GM18519 (cell line): ENCODE data around the gene CCDC81.

Experiments used
- ATAC-seq: cut with Tn5 transposase; IDR thresholded peaks from one replicate; pipeline ENCODE4 v1.9.1; 2021; ENCODE audit warnings: mild to moderate bottlenecking, moderate library complexity; ENCODE audit not compliant: unreplicated experiment, low FRiP score

CCDC81 gene

DNA sequence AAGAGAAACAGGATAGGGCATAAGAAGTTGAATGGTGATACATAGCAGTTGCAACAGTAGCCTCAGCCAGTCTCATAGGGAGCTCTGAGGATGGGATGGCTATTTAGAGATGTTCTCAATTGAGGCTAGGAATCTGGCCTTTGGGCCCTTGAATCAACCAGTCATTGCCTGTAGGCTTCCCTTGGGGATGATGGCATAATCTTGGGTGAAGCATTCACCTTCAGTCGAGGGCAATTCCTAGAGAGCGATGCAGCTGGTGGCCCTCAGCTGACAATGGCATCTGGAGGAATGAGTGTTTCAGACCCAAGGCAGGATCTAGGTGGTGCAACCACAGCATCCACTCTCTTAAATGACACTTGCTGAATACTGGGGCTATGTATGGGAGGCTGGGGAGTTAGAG lies 61.0 kb downstream of the CCDC81 start:
- no peak for ATAC-seq

DNA sequence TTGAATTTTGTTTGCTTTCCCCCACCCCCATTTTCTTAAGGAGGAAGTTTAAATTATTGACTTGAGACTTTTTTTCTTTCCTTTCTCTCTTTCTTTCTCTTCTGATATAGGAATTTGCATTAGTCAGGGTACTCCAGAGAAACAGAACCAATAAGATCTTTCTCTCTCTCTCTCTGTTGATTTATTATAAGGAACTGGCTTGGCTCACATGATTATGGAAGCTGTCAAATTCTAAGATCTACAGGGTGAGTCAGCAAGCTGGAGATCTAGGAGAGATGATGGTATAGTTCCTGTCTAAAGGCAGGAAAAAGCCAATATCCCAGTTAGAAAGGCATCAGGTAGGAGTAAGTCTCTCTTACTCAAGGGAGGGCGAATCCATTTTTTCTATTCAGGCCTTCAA lies 64.0 kb downstream of the CCDC81 start:
- no peak for ATAC-seq

DNA sequence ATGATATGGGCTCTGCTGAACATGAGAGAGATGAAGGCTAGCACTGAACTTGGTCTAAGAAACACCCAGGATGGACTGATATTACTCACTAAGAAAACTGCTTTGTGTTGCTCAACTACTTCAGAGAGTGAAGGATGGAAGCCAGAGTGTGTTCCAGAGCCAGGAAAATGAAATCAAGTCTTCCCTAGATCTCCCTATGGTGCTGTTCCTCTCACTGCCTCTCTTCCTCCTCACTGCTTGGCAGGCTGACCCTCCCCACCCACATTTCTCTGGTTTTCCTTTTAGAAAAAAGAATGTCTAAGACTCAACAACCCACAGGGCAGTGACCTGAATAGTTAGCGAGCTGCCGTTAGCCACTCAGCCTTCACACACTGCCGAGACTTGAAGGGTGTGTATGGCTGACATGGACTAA lies 65.6 kb downstream of the CCDC81 start:
- ATAC-seq: no peak

DNA sequence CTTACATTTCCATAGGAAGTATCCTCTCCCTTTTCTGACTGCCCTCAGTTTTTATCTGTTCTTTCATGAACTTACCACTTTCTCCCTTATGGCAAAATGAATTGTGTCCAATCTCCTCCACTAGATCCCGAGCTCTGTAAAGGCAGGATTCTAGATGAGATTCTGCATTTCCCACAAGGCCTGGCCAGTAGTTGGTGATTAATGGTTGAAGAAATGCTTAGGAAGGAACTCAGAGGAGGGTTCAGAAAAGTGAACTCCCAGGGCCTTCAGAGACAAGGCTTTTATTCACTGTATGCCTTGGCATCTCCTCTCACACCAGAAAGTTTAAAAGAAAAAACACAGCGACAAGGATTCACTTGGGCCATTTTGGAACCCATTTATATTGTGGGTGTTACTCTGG lies 66.2 kb downstream of the CCDC81 start:
- ATAC-seq: no peak

DNA sequence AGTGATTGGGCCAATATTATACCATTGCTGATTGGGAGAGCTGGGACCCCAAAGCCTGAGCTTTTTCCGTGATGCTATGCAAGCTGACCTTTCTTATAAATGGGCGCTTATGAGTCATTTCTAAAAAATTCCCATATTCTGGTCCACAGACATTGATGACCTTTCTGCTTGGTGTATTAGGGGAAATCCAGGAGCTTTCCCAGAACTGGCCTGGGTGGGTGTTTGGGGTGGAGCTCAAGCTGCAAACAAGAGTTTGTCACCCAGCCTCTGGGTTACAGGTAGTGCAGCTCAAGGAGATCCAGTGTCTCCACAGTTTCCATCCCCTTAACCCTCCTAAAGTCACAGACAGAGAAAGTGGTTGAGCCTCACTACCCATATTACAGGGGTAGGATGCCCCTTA lies 67.7 kb downstream of the CCDC81 start:
- no peak for ATAC-seq

DNA sequence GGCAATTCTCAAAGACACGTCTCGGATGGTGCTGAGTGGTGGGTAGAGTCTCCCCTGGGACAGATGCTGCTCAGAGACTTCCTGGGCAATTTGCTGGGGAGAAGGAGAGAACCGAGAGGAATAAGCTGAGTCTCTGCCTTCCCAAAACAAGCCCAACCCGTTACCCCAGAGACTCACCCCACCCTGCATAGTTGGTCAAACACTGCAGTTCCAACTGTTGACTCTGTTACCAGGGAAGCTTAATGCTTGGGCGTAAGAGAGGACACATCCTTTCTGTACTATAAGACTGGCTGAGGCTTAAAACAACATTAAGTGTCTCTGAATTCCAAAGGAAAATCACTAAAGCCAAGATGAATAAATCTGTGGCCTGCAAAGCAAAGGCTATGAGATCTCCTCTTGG lies 68.1 kb downstream of the CCDC81 start:
- ATAC-seq: no peak

DNA sequence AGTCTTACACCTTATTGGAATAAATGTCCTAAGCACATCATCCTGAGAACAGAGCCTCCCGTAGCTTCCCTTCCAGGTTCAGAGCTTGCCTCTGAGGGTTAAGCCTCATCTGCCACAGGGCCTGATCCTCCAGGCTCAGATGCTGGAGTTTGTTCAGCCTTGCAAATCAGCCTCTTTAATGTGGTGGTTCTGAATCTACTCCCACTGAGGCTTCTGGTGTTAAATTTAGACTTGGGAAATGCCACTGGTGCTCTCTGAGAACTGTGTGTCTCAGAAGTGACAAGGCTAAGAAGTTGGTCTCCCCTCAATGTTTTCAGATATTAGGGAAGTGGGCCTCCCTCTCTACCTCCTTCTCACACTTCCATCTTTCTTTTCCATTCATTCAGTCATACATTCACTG lies 68.7 kb downstream of the CCDC81 start:
- no peak for ATAC-seq

DNA sequence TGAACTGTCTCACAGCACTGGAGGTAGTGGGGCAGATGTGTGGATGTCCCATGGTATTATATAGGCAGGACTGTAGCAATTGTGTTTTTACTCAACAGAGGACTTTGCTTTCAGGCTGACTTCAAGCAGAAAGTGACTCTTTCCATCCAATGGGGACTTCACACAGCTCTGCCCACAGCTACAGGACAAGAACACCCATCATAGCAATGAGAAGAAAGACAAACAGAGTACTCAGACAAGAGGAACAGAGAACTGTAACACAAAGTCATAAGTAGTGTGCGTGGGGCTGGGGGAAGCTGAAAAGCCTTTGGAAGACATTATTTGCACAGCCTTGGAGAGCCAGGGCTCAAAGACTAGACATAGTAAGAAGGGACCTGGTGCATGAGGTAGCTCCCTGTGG lies 70.3 kb downstream of the CCDC81 start:
- no peak for ATAC-seq

DNA sequence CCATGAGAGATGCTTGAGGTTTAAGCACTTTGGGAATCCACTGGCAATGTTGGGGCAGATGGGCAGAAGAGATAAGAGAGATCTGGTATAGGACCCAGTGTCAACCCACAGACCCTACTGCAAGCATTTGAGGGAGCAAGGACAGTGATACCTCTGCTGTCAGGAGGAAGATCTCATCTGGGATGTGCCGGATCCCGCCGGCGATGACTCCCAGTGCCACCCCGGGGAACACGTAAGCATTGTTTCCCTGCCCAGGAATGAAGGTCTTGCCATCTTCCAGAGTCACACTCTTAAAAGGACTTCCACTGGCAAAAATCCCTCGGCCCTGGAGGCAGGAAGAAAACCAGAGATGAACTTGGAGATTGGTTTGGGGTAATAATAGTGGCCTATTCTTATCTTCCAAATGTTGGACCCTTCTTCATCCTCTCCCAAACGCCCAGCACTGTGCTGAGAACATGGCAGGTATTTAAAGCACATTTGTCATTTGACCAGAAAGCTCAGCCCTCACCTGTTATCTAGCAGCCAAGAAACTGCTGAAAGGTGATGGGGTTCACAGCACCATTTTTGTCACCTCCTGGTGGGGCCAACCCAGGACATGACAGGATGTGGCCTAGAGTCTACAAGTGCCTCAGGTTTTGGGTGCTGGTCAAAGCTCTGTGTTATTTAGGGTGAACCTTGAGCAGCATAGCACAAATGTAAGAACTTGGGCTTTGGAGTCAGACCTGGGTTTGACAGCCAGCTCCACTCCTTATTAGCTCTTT lies 71.7 kb downstream of the CCDC81 start:
- ATAC-seq: no peak

DNA sequence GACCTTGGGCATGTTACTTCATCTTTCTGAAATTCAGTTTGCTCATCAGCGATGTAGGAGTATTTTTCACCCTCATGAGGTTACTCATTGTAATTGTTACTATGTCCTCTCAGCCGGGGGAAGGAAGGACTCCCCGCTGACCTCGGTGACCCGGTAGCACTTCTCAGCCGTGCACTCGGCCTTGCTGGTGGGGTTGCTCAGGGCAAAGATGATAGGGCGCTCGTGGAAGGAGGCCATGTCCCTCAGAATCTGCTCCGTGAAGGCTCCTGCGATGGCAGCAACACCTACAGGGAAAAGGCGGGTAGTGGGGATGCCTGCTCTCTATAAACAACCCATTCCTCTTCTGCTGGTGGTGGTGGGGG lies 72.2 kb downstream of the CCDC81 start:
- ATAC-seq: no peak

DNA sequence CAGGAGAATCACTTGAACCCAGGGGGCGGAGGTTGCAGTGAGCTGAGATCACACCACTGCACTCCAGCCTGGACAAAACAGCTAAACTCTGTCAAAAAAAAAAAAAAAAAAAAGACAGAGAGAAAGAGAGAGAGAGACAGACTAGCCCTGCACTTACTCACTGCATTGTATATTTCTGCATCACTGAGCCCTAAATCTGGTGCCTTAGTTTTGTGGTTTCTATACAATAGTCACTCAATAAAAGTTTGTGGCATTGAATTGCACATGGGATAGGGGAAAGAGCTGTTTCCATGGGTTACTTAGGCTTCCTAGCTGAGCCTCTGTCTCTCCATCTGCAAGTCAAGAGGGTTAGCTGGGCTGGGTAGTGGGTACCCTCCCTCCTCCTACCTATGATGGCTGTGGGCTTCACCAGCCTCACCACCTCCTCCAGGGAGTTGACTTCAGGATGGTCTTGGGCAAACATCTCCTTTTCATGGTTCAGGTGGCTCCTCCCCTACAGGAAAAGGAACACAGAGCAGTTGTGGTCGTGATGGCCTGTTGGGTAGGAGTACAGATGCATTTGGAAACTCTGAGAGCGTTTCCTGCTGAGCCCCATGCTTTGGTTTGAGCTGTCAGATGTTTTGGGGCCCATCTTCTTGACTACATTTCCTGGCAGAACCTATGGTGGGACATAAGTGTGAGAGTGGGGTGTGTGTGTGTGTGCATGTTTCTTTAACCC lies 73.2 kb downstream of the CCDC81 start:
- ATAC-seq: no peak

DNA sequence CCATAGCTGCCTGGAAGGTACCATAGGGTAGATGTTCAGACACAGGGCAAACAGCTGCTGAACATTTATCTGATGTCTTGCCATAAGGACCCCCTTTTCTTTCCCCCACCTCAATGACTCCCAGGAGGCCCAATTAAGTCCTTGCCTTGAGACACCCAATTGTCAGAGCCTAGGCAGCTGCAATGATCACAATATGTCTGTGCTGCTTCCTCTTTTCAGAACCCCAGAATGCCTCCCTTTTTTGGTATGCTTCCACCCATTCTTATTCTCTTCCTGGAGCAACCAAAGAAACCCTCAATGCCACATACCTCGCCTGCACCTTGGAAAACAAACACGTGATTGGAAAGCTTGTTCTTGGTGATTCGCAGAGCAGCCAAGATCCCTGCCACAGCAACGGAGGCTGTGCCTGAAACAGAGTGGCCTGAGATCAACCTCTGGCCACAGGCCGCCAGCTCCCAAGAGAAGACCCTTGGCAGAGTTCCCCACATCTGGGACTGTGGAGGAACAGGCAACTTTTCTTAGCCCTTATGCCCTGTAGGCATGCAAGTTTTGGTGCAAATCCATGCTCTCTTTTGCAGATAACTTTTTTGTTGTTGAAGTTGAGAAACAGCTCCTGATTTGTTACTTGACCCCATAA lies 75.4 kb downstream of the CCDC81 start:
- ATAC-seq: no peak

DNA sequence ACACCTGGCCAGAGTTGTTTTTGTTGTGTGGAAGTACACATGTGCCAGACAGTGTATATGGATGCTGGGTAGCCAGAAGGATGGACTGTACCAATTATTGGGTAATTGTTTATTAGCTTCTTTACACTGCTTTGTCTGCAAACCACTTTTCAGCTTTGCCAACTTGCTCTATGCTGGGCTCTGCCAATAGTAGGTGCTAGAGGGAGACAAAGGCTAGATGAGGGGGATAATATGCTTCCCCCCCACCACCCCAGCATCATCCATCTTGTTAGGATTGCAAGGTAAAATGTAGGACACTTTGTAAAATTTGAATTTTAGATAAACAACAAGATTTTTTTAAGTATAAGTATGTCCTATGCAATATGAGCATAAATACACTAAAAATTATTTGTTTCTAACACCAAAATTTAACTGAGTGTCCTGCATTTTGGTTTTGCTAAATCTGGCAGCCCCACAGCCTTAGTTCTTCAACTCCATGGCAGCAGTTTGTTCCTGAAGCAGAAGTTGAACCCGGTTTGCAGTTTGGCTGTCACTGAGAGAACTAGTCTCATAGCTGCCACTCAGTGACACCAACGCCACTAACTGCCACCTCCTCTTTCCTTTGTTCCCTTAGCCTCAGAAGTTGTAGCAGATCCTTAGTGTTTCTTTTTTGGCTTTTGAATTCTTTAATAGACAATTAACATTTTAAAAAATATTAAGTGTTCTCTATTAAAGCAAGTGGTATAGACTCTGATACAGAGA lies 78.8 kb downstream of the CCDC81 start:
- ATAC-seq: no peak

DNA sequence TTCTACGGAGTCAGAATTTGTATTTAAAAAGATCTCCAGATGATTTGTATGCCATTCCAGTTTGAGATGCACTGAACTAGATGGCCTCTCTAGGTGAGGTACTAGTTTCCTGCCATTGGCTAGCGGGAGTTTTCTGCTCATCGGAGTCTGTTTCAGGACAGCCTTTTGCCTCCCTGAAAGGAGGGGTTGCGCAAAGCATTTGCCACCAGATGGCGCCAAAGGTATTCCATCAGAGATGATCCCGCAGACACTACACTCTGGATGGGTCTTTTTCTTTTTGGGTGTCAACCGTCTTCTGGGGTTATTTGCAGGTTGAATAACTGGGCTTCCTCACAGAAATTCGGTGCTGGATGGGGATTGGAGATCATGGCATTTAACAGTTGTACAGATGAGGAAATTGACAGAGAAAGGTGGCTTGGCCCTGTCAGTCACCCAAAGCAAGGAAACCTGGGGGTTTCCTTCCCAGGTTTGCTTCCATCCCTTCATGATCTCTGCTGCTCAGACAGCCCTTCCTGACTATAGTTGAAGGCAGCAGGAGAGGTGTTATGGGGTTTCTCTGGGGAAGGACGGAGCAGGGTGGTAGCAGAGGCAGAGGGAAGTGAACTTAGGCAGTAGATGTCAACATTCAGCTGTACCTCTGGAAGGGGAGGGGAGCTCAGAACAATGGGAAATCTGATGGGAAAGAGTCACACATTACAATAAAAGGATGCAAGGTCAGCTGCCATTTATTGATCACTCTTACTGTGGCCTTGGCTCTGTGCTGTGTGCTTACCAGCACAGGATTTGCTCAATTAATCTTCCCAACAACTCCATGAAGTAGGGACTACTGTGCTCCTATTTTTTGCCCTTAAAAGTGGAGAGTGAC lies 81.6 kb downstream of the CCDC81 start:
- ATAC-seq: peak; percentile 66

DNA sequence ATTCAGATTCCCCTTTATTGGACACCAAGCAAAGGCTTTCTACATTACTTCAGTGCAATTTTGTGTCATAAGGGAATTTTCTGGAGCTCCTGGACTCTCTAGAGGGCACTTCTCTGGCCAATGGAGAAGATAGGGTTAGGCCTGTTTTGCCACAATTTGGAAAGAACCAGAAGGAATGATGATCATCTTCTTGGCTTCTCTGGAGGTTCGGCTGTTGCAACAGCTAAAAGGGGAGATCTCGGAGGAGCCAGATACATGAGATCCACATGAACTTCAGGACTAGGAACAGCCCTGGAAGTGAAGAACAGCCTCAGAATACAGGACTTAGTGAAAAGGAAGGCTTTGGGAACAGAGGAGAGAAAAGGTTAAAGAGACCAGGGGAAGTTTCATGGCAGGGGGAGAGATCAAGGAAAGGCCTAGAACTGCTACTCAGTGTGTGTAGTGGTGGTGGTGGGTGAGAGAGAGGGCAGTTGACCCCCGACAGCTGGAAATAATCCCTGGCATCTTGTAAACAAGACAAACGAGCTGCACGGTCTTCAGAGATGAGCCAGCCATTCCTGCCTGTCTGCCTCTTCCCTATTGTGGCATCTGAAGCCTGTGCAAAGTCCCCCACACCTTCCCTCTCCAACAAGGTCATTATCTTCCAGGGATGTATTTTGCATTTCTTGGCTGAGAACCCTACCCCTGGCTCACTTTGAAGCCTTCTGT lies 83.8 kb downstream of the CCDC81 start:
- ATAC-seq: no peak

DNA sequence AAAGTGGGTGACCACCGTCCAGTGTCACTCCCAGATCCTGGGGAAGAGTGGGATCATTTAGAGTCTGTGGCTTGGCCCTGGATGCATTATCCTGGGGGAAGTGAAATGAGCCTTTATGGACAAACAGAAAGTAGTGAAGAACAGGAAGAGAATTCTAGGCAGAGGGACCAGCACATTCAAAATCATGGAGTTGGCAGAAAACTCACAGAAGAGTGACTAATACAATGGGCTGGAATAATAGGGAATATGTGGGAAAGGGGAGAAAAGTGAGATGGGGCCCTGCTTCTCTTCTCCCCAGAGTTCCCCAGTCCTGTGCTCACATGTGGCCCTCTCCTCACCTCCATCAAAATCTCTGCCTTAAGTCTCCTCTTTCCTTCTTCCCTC lies 84.3 kb downstream of the CCDC81 start:
- no peak for ATAC-seq

DNA sequence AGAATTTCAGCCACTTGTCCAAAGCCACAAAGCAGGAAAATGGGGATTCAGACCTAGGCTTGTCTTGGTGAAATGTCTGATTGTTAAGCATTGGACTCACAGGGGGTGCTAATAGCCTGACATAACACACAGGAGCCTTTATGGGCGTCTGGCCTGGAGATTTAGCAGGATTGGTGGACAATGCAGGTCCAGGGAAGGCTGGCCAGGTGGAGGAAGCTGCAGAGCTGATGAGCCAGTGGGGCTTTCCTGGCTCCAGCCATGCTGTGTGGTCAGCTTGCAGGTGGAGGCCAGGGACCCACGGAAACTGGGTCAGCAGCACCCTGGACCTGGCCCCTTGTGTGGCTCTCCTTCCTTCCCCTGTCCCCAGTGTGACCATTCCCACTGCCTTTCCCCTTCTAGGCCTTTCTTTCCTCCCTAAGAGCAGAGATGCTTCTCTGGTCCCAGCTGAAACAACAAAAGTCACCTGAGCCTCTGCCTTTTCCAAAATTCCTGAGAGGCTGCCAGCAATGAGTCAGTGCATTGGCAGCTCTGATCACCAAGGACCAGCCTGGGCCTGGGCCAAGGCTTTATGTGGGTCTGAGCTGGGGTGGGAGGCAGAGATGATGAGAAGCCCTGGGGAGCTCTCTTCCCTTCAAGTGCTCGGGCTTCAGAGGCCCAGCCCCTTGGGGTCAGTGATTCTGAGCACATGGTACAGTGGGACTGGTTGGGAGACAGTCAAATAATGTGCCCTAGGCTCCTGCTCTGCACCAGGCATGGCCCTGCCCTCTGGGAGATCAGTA lies 85.2 kb downstream of the CCDC81 start:
- ATAC-seq: no peak

DNA sequence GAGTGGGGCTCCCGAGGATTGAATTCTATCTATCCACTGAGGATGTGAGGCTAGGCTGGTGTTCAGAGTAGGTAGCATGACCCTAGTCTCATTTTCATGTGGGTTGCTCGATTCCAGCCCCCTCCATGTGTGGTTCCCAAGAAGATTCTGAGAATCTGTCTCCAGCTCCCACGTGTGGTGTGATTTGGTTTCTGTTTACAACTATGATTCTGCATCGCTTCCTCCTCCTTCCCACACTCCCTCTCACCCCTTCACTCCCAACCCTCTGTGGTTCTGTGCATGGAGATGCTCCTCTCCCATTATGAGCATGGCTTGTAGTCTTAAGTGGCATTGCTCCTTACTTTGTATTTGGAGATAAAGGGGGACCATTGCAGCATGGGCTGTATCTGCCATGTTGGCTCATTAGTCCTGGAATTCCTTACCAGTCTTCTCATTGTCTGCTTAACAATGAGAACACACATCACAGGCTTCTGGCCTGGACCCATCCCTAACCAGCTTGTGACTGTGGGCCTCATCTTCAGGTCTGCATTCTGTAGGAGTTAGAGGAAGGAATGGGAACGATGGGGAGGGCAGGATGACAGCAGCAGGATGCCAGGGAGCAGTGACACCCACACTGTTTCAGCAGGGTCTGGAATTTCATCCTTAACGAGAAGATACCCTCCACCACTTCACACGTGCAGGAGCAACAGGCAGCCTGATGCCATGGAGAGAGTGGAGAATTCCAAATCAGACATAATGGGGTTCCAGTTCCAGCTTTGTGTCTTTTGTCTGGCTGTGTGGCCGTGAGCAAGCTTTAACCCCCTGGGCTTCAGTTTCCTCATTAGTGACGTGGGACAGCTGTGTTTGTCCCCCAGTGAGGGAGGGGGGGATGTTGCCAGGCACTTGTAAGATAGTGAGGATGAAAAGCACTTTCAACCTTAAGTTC lies 86.0 kb downstream of the CCDC81 start:
- no peak for ATAC-seq
